Brain microvascular endothelial cell (primary cell): ENCODE results near the gene ADAMTS17.

Source experiments
- DNase-seq: peaks from one replicate; pipeline ENCODE4 v3.0.0-alpha.2; 2020
- H3K27ac ChIP-seq: fragments of 250-450 bp; sonication (Bioruptor Pico); 2 replicates; pipeline ENCODE4 v1.5.1; 2020; ENCODE audit warnings: mild to moderate bottlenecking, moderate library complexity
- H3K27me3 ChIP-seq: fragments of 250-450 bp; sonication (Bioruptor Pico); replicated peaks from 2 replicates; pipeline ENCODE4 v1.5.1; 2020; ENCODE audit warnings: mild to moderate bottlenecking
- H3K36me3 ChIP-seq: fragments of 250-450 bp; sonication (Bioruptor Pico); replicated peaks from 2 replicates; pipeline ENCODE4 v1.5.1; 2020; ENCODE audit warnings: mild to moderate bottlenecking
- H3K4me3 ChIP-seq: 2 replicates; pipeline ENCODE4 v1.5.1; 2011; ENCODE audit warnings: low read depth, mild to moderate bottlenecking, control low read depth, low read length, moderate library complexity
- CTCF ChIP-seq: IDR thresholded peaks from 2 replicates; pipeline ENCODE4 v1.5.1; 2011; ENCODE audit warnings: low read depth, mild to moderate bottlenecking, moderate library complexity, low read length, control low read depth, inconsistent platforms; ENCODE audit errors: missing control alignments
- in situ Hi-C: cut with HindIII; loops from 2 replicates; pipeline ENCODE4 v1.10.0; 2017; ENCODE audit warnings: low sequenced_read_pairs, low pct_ligation_motif_present

ADAMTS17 gene

GRCh38 chr15:100101426-100102089 lies 240.2 kb downstream of the ADAMTS17 start:
- in situ Hi-C loops: no loop called here
- TF ChIP-seq CTCF: no peak

GRCh38 chr15:100100926-100101325 lies 240.8 kb downstream of the ADAMTS17 start:
- TF ChIP-seq CTCF: no peak
- H3K27ac ChIP-seq: no peak overlapping the region
- no peaks in the 10 kb centered on the region for H3K36me3 ChIP-seq
- no peaks in the 10 kb centered on the region for H3K27me3 ChIP-seq
- DNase-seq: no peak
- in situ Hi-C loops: no loop called here
- no peak overlapping the region for H3K4me3 ChIP-seq

More at GRCh38 chr15:100101426-100102089, 240.2 kb downstream of the ADAMTS17 start:
- H3K36me3 ChIP-seq: no peaks in the 10 kb centered on the region
- no peak for DNase-seq
- no peaks in the 10 kb centered on the region for H3K27me3 ChIP-seq
- no peak overlapping the region for H3K27ac ChIP-seq
- no peak overlapping the region for H3K4me3 ChIP-seq

GRCh38 chr15:100099976-100100375 lies 241.8 kb downstream of the ADAMTS17 start:
- no peak for DNase-seq
- Histone ChIP-seq H3K4me3 (no peak overlapping the region), H3K36me3 (no peaks in the 10 kb centered on the region), H3K27me3 (no peaks in the 10 kb centered on the region), H3K27ac (no peak overlapping the region)
- in situ Hi-C loops: no loop called here
- no peak for TF ChIP-seq CTCF

- H3K27ac ChIP-seq: no peak overlapping the region
- H3K4me3 ChIP-seq: no peak overlapping the region
- no peaks in the 10 kb centered on the region for H3K36me3 ChIP-seq
- DNase-seq: no peak
- TF ChIP-seq CTCF: no peak
- in situ Hi-C loops: no loop called here
- no peaks in the 10 kb centered on the region for H3K27me3 ChIP-seq
These were observed 243.1 kb downstream of the ADAMTS17 start for GRCh38 chr15:100098705-100099104.

- H3K27ac ChIP-seq: no peak overlapping the region
- H3K27me3 ChIP-seq: no peaks in the 10 kb centered on the region
- no peak overlapping the region for H3K4me3 ChIP-seq
- H3K36me3 ChIP-seq: no peaks in the 10 kb centered on the region
- TF ChIP-seq CTCF: no peak
- DNase-seq: no peak
- in situ Hi-C loops: no loop called here
These were observed 244.2 kb downstream of the ADAMTS17 start for GRCh38 chr15:100097342-100098127.
